Fibroblast of pulmonary artery (primary cell): ENCODE data around the gene TSGA10IP.
A peak's percentile ranks its signal among the peaks of the same experiment; 100 is the strongest.

ENCODE experiments used
- DNase-seq: peaks from one replicate; pipeline ENCODE4 v3.0.0-alpha.2; 2010; ENCODE audit warnings: low read depth
- H3K4me3 ChIP-seq: replicated peaks from 2 replicates; pipeline ENCODE4 v1.5.1; 2011; ENCODE audit warnings: low read depth, mild to moderate bottlenecking, control low read depth, low read length, moderate library complexity
- TF ChIP-seq, protein P1 (sequence below): IDR thresholded peaks from 2 replicates; pipeline ENCODE4 v1.5.1; 2011; ENCODE audit warnings: mild to moderate bottlenecking, control low read depth, low read length, inconsistent platforms; ENCODE audit errors: missing control alignments

Gene TSGA10IP

DNA sequence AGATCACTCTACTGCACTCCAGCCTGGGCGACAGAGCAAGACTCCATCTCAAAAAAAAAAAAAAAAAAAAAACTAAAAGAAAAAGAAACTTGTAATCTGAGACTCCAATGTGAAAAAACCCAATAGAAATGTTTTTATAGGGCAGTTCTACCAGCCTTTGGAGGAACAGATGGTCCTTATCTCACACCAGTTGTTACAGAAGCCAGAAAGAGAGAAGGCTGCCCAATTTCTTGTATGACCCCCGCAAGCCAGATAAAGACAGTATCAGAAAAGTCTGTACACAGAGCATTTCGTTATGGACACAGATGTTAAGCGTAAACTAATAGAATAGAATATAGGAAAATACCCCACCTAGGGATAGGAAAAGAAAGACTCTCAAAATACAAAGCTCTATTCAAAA lies 11.3 kb upstream of the TSGA10IP start:
- TF ChIP-seq, protein P1, sequence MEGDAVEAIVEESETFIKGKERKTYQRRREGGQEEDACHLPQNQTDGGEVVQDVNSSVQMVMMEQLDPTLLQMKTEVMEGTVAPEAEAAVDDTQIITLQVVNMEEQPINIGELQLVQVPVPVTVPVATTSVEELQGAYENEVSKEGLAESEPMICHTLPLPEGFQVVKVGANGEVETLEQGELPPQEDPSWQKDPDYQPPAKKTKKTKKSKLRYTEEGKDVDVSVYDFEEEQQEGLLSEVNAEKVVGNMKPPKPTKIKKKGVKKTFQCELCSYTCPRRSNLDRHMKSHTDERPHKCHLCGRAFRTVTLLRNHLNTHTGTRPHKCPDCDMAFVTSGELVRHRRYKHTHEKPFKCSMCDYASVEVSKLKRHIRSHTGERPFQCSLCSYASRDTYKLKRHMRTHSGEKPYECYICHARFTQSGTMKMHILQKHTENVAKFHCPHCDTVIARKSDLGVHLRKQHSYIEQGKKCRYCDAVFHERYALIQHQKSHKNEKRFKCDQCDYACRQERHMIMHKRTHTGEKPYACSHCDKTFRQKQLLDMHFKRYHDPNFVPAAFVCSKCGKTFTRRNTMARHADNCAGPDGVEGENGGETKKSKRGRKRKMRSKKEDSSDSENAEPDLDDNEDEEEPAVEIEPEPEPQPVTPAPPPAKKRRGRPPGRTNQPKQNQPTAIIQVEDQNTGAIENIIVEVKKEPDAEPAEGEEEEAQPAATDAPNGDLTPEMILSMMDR = no peak
- H3K4me3 ChIP-seq = no peak overlapping the region
- peak; percentile 36 for DNase-seq

DNA sequence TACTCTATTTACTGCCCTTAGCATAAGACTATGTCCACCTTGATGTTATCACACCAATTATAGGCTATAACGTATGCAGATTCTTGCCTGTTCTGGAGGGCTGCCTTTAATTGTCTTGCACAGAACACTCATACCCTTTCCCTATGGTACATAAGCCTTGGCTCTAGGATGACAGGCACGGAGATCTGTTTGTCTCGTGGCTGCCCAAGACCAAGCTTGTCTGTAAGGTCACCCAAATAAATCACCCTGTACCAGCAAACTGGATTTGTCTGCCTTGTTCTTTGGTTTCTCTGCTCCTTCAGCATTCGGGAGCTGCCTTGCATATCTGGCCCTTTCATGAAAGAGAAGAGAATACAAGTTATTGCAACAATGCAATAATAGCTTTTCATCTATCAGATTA lies 7.5 kb upstream of the TSGA10IP start:
- TF ChIP-seq, protein P1 = no peak
- DNase-seq = no peak
- no peak overlapping the region for H3K4me3 ChIP-seq

DNA sequence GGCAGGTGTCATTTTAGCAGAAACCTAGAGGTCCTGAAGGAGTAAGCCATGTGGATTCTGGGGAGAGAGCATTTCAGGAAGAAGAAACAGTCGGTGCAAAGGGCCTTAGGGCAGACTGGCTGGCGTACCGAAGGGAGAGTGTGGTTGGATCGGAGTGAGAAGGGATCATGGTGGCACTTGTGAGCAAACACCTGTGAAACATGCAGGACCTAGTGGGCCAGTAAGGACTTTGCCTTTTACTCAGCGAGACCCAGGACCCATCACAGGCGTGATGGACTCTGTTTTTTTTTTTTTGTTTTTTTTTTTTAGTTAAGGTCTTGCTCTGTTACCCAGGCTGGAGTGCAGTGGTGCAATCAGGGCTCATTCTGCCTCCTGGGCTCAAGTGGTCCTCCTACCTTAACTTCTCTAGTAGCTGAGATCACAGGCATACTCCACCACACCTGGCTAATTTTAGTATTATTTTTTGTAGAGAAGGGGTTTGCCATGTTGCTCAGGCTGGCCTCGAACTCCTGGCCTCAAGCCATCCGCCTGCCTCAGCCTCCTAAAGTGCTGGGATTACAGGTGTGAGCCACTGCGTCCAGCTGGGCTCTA lies 3.5 kb upstream of the TSGA10IP start:
- TF ChIP-seq, protein P1 = no peak
- H3K4me3 ChIP-seq = no peak overlapping the region
- DNase-seq = no peak

DNA sequence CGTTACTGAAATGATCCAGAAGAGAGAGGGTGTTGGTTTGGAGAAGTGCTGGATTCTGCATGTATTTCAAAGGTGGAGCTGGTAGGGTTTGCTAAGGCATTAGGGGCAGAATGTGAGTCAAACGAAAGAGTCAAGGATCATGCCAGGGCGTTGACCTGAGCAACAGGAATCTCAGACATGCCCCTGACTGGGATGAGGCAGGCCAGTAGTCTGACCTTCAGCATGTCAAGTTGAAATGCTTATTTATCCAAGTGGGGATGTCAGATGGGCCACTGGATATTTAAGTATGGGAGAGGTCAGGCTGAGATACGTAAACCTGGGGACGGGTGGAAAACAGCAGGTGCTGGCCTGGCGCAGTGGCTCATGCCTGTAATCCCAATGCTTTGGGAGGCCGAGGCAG lies 2.7 kb upstream of the TSGA10IP start:
- TF ChIP-seq, protein P1 = no peak
- no peak overlapping the region for H3K4me3 ChIP-seq
- no peak for DNase-seq

DNA sequence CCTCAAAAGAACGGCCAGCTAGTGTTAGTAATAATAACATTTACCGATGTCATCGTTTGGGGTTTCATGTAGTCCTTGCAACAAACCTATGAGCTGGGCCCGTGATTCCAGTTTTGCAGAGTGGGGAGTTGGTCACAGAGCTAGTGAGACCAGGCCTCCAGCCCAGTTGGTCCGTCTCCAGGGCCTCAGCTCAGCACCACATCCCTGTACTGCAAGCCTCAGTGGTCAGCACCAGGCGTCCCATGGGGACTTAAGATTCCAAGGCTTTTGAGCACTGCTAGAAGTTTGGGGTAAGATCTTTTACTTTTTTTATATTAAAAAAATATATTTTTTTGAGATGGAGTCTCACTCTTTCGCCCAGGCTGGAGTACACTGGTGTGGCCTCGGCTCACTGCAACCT lies 1.1 kb upstream of the TSGA10IP start:
- DNase-seq = no peak
- H3K4me3 ChIP-seq = no peak overlapping the region
- TF ChIP-seq, protein P1 = no peak

DNA sequence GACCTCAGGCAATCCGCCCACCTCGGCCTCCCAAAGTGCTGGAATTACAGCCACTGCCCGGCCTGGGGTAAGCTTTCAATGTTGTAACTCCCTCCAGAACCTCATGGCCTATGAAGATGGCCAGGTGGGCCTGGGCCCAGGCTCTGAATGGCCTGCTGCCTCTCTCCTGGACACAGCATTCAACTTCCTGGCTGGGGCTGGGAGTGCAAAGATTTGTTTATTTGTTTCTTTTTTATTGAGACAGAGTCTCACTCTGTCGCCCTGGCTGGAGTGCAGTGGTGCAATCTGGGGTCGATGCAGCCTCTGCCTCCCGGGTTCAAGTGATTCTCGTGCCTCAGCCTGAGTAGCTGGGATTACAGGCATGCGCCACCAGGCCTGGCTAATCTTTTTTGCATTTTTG lies 513 bp upstream of the TSGA10IP start:
- H3K4me3 ChIP-seq = no peak overlapping the region
- no peak for DNase-seq
- TF ChIP-seq, protein P1 = no peak

DNA sequence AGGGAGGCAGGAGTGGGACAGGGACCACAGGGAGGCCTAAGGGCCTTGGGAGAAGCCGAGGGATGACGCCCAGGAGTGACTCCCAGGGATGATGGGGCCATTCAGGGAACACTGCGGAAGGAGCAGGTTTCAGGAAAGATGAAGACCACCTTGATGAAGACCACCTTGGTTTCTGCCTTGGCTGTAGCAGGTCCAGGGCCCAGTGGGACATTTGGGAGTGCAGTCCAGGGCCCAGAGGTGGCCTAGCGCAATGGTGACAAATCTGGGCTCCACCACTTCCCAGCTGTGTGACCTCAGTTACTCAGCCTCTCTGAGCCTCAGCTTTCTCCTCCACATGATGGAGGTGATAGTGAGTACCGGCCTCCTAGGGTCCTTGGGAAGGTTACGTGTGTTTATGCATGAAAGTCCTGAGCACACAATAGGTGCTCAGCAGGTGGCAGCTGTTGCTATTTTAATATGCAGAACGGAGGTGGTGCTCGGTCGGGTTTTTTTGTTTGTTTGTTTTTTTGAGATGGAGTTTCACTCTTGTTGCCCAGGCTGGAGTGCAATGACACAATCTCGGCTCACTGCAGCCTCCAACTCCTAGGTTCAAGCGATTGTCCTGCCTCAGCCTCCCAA lies 770 bp downstream of the TSGA10IP start:
- DNase-seq = no peak
- no peak overlapping the region for H3K4me3 ChIP-seq
- TF ChIP-seq, protein P1 = no peak
